Pancreas (tissue), 10 donors: ENCODE measurements around the gene INHA. TPM values are rescaled to one million over a fixed set of nuclear protein-coding genes. Genes with fewer than 3 reads are reported as not detected.

Experiments
- ATAC-seq, 4 donors: fragments of 200-7000 bp; cut with Tn5 transposase; one replicate each; pipeline versions ENCODE4 v1.8.0 to v1.9.1; 2020; ENCODE audit warnings: mild to moderate bottlenecking in 4 of 4, moderate library complexity in 4 of 4
- DNase-seq, 6 donors: peaks; one replicate each; pipeline ENCODE4 v3.0.0-alpha.2; 2020
- FAIRE-seq: peaks from 2 replicates; lab custom pipeline; 2012; peaks lifted over from hg19 to GRCh38; lab: Jason Lieb, UNC
- H3K27ac ChIP-seq, 4 donors: fragments of 200-600 bp; sonication (generic); 1 replicate in 3 of 4; 2 replicates in 1 of 4; pipeline versions ENCODE4 v1.5.0 to v1.8.0; 2020
- H3K27me3 ChIP-seq, 4 donors: fragments of 200-600 bp; one replicate each; pipeline ENCODE4 v1.8.0; 2021
- H3K36me3 ChIP-seq, 3 donors: fragments of 200-600 bp; sonication (generic) in 1 of 3; one replicate each; pipeline versions ENCODE4 v1.5.0 to v1.8.0; 2020 to 2021
- H3K4me1 ChIP-seq, 3 donors: fragments of 200-600 bp; one replicate each; pipeline ENCODE4 v1.8.0; 2021
- H3K4me3 ChIP-seq, 4 donors: fragments of 200-600 bp; sonication (generic) in 2 of 4; one replicate each; pipeline versions ENCODE4 v1.5.0 to v1.8.0; 2020 to 2021
- H3K9me3 ChIP-seq, 4 donors: fragments of 200-600 bp; one replicate each; pipeline ENCODE4 v1.8.0; 2021
- CTCF ChIP-seq, 4 donors: fragments of 200-600 bp; sonication (generic) in 3 of 4; IDR thresholded peaks; one replicate each; pipeline versions ENCODE4 v1.5.0 to v1.8.0; 2021; ENCODE audit warnings: antibody characterized with exemption in 4 of 4
- WGBS, 2 donors: extraction: QIAGEN DNeasy Blood & Tissue Kit; methylation state at CpG; one replicate each; pipeline ENCODE4 v1.1.7; 2013; 5-methylcytosine and 5-hydroxymethylcytosine counted together
- intact Hi-C, 3 donors: fragments of 100-400 bp; cut with DNase I; formaldehyde crosslinking; loops; one replicate each; pipeline versions ENCODE4 v1.11.1 to v1.14.2; 2022
- polyA plus RNA-seq, 2 donors: library from polyadenylated mRNA; stranded (reverse); fragments of 200-250 nt; gene quantifications; one replicate each; pipeline ENCODE4 v1.2.3, GENCODE V29; 2013
- total RNA-seq, 6 donors: library from RNA; stranded (reverse); fragmentation: NEBNext Ultra II Directional in 4 of 6; extraction: Animal tissue kit (Norgen Biotek cat#: 25700) in 4 of 6; gene quantifications; one replicate each; pipeline versions ENCODE4 v1.2.1 to v1.2.4, GENCODE V29; 2021 to 2023
- donor health status: healthy with polysubstance abuse.
- donor health status: DM: no; HTN: no; CAD: no; lungs with moderate emphysema.
- donor health status: DM: no; HTN: no; CAD: no.
- donor health status: control.
- donor health status: control.
- donor health status: Bipolar disorder and iron deficiency.
- donor health status: DM: yes; HTN: yes; CAD: no.
- donor health status: DM: no; HTN: no; CAD: no.
- donor health status: DM: no; HTN: no; CAD: no.
- donor health status: DM: yes; HTN: yes; CAD: no.

Gene INHA
- total and polyA plus RNA-seq, 8 donors = 0.94 to 8.9 (median 3.9) TPM

DNA sequence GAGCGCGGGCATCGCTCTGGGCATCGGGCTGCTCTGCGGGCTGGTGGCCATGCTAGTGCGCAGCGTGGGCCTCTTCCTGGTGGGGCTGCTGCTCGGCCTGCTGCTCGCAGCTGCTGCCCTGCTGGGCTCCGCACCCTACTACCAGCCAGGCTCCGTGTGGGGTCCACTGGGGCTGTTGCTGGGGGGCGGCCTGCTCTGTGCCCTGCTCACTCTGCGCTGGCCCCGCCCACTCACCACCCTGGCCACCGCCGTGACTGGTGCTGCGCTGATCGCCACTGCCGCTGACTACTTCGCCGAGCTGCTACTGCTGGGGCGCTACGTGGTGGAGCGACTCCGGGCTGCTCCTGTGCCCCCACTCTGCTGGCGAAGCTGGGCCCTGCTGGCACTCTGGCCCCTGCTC, 24.5 kb upstream of the INHA start:
- no peak for TF ChIP-seq CTCF (IDR thresholded peaks at IDR 0.05)
- Histone ChIP-seq H3K36me3 (no peaks in the 10 kb centered on the region), H3K4me3 (no peak overlapping the region), H3K9me3 (no peaks in the 10 kb centered on the region), H3K27me3 (no peaks in the 10 kb centered on the region), H3K4me1 (peaks cover 0 to 8% (median 4%) of the 10 kb centered on the region in 3 donors), H3K27ac (no peak overlapping the region)
- DNase-seq (peak in 1 of 6 donors; percentile 77), ATAC-seq (no peak), FAIRE-seq (no peak)
- intact Hi-C loops = loop anchor here in 1 of 3 donors (5.0 kb wide), 1 partner anchor 85 kb away; no protein-coding TSS in a partner anchor
- WGBS, 2 donors = 94 to 95% methylated on average over 24 to 26 of the region's 26 CpGs

DNA sequence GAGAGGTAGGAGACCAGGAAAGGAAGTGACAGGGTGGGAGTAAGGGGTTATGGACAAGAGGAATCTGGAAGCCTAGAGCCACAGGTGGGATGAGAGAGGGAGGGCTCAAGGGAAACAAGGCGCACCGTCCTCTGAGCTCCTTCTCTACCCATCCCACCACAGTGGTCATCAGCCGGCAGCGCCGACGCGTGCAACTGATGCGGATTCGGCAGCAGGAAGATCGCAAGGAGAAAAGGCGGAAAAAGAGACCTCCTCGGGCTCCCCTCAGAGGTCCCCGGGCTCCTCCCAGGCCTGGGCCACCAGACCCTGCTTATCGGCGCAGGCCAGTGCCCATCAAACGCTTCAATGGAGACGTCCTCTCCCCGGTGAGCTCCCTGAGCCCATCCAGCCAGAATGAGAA, 23.1 kb upstream of the INHA start:
- intact Hi-C loops = loop anchor here in 1 of 3 donors (5.0 kb wide), 1 partner anchor 83 kb away; no protein-coding TSS in a partner anchor
- 94 to 95% methylated on average over 13 to 18 of the region's 18 CpGs for WGBS, 2 donors
- ATAC-seq (no peak), FAIRE-seq (no peak), DNase-seq (peak in 1 of 6 donors; percentile 23)
- Histone ChIP-seq H3K4me3 (no peak overlapping the region), H3K36me3 (no peaks in the 10 kb centered on the region), H3K27me3 (no peaks in the 10 kb centered on the region), H3K4me1 (peaks cover 0 to 13% (median 4%) of the 10 kb centered on the region in 3 donors), H3K27ac (no peak overlapping the region), H3K9me3 (no peaks in the 10 kb centered on the region)
- TF ChIP-seq CTCF (IDR thresholded peaks at IDR 0.05) = no peak

DNA sequence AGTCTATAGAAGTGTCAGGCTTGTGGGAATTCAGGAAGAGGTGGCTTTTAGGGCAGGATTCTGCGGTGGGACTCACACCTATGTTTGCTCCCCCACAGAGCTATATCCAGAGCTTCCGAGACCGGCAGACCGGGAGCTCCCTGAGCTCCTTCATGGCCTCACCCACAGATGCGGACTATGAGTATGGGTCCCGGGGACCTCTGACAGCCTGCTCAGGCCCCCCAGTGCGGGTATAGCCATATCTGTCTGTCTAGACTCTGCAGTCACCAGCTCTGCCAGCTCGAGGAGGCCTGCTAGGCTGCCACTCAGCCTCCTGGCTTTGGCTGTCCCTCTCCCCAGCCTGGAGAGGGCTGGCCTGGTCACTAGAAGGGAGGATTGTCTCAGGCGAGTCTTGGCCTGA, 22.5 kb upstream of the INHA start:
- Histone ChIP-seq H3K9me3 (no peaks in the 10 kb centered on the region), H3K36me3 (no peaks in the 10 kb centered on the region), H3K27ac (no peak overlapping the region), H3K27me3 (no peaks in the 10 kb centered on the region), H3K4me3 (no peak overlapping the region), H3K4me1 (peaks cover 0 to 11% (median 4%) of the 10 kb centered on the region in 3 donors)
- TF ChIP-seq CTCF (IDR thresholded peaks at IDR 0.05) = no peak
- ATAC-seq = no peak
- no peak for FAIRE-seq
- intact Hi-C loops = loop anchor here in 1 of 3 donors (5.0 kb wide), 1 partner anchor 83 kb away; no protein-coding TSS in a partner anchor
- no peak for DNase-seq
- 85 to 92% methylated on average over 9 of the region's 9 CpGs for WGBS, 2 donors

- Histone ChIP-seq H3K9me3 (no peaks in the 10 kb centered on the region), H3K36me3 (no peaks in the 10 kb centered on the region), H3K27me3 (no peaks in the 10 kb centered on the region), H3K27ac (peak overlapping the region in 1 of 4 donors; percentile 22), H3K4me1 (peaks cover 0 to 9% (median 4%) of the 10 kb centered on the region in 3 donors), H3K4me3 (peak overlapping the region; percentile 41 to 67 (median 60))
- 13 to 19% methylated on average over 48 to 54 of the region's 54 CpGs for WGBS, 2 donors
- DNase-seq = peak in 1 of 6 donors; percentile 77
- peak; percentile 18 to 37 (median 32) for ATAC-seq
- TF ChIP-seq CTCF (IDR thresholded peaks at IDR 0.05) = no peak
- no peak for FAIRE-seq
- intact Hi-C loops = no loop called here
Observed at GRCh38 chr2:219551441-219552381, 20.4 kb upstream of the INHA start.
